Measurements from ENCODE around the gene VWC2.
"Not testable (repeated sequence)": the region's sequence is repeated elsewhere in the genome, so short reads cannot be mapped to it uniquely, and the experiment has no call there.

The VWC2 gene

DNA sequence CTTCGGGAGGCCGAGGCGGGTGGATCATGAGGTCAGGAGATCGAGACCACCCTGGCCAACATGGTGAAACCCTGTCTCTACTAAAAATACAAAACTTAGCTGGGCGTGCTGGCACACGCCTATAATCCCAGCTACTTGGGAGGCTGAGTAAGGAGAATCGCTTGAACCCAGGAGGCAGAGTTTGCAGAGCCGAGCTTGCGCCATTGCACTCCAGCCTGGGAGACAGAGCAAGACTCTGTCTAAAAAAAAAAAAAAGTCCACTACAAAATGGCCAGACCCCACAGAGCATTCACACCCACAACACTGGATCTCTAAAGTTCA is 78.1 kb downstream of the VWC2 start:
- DNase-seq (ENCODE audit: low read depth), result not testable (repeated sequence)

DNA sequence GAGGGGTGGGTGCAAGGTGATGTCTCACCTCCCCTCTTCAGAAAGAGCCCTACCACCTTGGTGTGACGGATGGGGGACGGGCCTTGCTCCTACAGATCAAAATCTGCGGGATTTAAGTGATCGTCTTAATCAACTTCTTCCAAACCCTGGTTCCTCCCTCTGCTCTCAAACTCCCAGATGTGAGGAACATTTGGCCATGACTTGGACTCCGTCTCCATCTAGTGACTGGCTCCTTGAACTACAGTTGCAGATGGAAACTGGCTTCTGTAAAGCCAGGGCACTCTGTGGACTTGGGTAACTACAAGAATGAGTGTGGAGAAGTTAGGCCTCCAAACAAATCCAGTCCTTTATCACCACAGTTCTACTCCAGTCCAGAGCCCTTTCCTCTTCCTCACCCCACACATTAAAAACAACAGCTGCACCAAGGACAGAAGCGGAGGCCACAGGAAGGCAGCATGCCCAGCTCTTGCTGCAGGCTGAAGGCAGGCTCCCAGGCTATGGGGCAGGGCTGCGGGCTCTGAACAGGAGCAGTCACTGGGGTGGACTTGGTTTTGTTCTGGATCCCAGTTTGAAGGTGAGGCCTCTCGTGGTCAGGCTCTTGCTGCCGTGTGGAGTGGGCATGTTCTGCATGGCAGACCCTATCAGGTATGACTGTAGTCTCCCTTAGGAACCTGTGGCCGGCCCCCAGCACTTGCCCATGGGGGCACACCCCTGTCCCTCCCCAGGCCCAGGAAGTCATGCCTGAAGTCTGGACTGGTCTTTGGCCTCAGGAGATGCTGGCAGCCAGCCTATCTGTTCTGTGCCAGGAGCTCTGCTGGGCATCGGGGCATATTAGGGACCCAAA is 79.4 kb downstream of the VWC2 start:
- DNase-seq (ENCODE audit: low read depth), result no peak

DNA sequence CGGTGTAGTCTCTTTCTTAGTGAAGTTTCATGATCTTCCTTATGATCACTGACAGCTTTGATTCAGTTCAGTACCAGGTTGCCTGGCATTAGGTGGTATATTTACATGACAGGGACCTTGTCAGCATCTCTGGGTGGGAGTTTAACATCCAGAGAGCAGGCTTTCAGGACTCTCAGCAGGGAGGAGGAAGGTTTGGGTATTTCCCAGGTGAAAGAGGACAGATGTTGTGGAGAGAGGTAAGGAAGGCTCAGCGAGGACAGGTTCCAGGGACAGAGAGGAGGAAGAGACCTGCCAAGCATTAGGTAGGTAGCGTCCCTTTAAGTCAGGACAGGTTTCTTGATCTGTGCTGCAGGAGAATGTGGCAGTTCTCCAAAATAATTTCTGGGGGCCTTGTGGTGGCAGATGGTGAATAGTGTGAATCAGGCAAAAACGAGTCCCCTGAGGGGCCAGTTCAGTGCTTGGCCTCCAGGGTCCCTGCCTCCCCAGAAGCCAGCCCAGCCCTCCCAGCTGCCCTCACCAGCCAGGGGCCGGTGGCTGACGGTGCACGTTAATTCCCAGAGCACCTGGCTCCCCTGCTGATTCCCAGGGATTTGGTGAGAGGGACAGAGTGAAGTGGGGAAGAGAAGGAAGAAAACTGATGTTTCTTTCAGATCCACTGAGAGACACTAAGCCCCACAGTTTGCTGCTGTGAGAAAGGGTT is 82.0 kb downstream of the VWC2 start:
- DNase-seq (ENCODE audit: low read depth), result no peak

DNA sequence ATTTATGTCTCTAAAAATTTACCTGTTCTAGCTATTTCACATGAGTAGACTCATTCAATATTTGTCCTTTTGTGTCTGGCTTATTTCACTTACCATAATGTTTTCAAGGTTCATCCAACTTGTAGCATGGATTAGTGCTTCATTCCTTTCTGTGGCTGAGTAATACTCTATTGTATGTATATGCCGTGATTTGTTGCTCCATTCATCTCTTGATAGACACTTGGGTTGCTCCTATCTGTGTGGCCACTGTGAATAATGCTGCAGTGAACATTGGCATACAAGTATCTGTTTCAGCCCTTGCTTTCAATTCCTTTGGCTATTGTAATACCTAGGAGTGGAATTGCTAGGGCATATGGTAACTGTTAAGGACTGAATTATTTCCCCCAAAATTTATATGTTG is 86.9 kb downstream of the VWC2 start:
- DNase-seq (ENCODE audit: low read depth), result no peak

DNA sequence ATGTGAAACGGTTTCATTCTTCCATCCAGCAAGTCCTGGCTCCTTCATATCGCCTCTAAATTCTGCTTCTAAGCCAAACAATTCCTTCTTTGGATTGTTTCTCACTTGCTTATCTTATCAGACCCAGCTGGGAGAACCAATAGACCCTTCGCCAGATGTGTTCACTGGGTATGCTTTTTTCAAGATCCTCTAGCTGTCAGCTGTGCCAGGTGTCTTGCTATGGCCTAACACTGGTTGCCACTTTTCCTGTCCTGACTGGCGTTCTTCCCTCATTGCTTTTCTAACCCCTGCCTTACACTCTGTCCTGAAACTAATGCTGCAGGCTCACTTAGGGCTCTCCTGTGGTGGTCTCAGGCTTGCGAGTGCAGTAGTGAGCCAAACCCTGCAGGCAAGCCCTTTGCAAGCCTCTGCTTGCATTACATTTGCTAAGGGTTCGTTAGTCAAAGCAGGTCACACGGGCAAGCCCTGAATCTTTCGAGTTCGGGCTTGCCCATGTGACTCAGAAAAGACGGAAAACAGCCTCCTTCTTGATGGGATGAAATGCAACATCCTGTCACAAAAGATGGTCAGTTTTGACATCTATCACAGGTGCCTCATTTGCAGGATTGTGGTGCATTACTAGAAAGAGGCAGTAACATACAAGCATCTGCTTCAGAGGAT is 92.8 kb downstream of the VWC2 start:
- DNase-seq (ENCODE audit: low read depth), result no peak

DNA sequence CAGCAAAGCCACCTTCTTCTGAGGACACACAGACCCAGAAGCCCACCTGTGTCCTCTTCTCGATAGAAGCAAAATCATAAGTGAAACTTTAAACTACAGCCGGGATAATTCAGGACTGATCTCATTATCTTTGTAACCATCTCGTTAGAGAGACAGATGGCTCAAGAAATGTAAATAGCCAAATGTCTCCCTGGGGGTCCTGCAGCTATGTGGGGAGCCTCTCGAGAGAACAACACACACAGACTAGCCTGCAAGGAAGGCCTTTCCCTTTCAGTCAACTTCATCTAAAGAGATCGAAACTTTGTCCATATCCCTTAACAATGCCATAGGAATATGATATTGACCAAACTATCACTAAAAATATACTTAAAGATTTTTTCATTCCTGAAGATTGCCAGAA is 93.5 kb downstream of the VWC2 start:
- no peak for DNase-seq (ENCODE audit: low read depth)

DNA sequence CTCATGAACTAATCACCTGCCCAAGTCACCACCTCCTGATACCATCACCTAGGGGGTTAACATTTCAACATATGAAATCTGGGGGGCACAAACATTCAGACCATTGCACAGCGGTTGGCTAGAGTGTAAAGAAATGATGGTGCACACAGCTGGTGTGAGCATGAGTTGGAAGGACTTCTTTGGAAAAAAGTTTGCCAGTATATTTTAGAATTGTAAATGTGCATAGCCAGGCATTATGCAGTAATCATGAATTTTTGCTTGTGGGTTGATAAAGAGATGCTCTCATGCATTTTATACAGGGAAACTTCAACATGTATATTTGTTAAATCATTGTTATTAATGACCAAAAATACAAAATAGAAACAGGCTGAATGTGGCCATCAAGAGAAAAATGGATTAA is 100.0 kb downstream of the VWC2 start:
- no peak for DNase-seq (ENCODE audit: low read depth)

DNA sequence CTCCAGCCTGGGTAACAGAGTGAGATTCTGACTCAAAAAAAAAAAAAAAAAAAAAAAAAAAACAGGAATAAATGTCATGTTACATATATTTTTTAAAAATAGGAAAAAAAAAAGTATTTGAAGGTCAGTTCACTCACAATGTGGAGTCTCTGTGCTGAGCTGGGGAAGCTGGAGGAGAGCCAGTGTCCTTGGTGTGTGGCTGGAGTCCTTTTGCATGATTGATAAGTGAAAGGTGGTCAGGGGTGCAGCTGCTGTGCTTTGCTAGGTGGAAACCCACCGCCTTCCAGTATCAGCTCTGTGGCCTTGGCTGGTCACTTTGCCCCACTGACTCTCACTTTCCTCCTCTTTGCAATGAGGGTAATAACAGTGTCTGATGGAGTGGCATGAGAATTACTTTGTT is 101.9 kb downstream of the VWC2 start:
- no peak for DNase-seq (ENCODE audit: low read depth)

DNA sequence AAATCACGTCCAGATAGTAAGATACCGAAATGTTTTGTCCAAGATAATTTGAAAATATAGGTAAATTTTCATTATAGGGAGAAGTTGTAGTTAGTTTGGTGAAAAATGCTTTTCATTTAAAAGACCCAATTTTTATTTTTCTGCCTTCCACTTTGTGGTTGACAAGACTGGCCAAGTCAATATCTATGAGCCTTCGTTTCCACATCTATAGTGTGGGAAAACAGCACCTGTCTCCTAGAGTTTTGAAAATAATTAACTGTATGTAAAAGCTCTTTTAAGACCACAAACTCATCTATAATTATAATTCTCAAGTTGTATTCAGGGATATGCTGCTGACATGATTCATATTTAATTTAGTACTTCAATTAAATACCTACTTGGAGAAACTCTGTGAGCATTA is 102.8 kb downstream of the VWC2 start:
- no peak for DNase-seq (ENCODE audit: low read depth)

DNA sequence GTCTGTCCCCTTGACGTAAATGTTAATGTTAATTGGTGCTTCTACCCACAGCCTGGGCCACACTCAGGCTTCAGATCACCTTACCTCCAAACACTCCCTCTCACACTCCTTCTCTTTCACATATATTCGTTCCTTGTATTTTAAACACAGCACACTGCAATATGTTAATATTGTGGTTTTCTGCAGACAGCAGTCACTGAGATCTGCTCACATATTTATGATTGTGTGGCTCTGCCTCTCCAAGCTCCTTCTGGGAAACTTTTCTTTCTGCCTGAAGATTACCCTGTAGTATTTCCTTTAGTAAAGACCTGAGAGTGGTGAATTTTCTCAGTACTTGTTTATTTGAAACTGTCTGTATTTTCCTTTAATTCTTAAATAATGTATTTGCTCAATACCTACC is 104.7 kb downstream of the VWC2 start:
- no peak for DNase-seq (ENCODE audit: low read depth)

DNA sequence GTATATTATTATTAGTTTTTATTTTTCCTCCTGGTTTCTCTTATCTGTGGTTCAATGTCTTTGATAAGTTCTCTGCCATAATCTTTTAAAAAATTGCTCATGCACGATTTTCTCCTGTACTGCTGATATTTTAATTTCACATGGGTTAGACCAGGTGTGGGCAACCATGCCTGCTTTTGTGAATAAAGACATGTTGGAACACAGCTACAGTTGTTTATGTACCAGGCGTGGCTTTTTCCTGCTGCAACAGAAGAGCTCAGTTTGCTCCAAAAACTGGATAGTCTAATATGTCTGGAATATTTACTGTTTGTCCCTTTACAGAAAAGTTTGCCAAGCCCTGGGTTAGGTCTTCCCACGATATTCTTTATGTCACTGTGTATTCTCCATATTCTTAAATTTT is 105.2 kb downstream of the VWC2 start:
- DNase-seq (ENCODE audit: low read depth), result no peak

DNA sequence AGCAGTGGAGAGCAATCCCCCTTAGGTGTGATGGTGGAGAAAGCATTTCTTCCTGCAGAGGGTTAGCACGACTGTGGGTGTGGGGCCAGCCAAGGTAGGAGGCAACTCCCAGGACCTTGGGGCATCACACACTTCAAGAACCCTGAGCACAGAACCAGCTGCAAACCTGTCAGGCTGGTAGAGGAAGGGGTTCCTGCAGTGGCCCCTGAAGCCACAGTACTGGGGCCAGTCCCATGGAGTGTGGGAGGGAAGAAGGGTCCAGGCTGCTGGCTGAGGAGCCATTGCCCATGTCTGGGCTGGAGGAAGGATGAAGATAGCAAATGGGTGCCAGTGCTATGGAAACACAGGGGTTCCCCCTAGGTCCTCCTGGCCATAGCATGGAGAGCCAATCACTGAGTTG is 110.5 kb downstream of the VWC2 start:
- DNase-seq (ENCODE audit: low read depth), result no peak

DNA sequence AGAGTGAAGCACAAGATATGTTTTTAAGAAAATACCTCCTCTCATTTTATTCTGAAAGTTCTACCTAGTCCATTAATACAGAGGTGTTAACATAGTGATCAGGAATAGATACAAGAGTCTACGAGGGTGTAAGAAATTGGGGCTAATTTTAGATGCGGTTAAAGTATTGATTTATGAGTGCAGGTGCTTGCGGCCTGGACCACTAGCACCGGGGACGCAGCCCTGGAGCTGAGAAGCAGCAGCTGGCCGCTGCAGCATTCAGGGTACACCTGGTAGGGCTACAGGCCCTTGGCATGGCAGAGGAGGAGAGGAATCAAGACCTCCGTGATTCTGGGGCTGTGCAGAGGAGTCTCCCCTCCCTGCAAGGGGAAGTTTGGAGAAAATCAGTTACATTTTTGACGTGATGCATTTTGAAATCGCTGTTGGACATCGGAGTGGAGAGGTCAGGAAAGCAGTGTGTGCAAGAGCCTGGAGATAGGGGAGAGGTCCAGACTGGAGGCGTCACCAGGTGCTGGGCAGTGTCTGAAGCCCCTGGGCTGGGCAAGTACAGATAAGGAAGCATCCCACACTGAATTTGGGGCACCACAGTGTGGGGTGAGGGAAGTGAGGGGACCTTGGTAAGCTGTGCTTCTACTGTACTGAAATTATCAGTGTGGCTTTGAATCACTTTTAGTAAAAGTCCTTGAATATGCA is 112.3 kb downstream of the VWC2 start:
- DNase-seq (ENCODE audit: low read depth), result no peak

DNA sequence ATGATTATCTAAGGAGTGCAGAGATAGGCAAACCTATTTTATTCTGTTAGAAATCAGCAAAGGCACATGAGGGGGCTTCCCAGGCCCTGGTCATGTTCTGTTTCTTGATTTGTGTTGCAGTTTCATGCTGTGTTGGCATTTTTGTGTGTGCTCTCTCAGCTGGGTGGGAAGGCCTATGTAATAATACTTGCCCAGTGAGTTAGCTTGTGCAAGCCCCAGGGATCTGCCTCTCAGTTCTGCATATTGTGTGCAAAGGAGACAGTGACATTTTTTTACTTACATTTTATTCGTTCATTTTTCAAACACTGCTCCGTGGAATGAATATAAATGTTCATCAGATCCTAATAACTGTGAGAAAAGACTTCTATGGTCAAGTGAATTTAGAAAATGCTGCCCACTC is 119.0 kb downstream of the VWC2 start:
- no peak for DNase-seq (ENCODE audit: low read depth)

DNA sequence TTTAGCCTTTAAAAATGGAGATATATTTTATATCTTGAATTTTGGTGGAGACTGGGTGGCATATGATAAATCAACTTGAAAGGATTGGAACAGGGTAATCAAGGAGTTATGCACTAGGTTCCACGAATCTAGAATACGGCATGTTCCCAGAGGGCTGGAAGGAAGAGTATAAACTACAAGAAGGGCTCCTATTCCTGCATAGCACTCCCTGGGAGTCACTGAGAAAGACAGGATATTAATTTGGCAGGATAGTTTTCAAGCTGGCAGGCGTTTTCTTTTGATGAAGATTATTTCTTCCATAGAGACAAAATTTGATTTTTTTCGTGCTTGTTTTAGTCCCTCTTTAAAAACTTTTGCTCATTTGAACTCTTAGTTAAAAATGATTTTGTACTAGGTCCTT is 119.7 kb downstream of the VWC2 start:
- DNase-seq (ENCODE audit: low read depth), result no peak

DNA sequence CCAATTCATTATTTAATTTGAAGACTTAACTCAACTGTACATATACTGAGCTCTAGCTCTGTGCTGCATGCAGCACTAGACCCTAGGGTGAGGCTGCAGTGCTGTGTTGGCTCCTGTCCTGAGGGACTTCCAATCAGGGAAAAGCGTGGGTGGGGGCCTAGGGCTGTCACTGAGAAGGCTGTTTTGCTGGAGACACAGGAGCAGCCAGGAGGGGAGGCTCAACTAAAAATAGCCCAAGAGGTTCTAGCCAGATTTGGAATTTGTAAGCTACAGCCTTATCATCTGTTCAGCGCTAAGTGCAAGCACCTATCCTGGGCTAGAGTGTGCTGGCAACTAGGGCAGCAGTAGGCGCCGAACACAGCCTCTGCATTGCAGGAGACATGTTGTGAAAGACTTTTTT is 121.1 kb downstream of the VWC2 start:
- no peak for DNase-seq (ENCODE audit: low read depth)

DNA sequence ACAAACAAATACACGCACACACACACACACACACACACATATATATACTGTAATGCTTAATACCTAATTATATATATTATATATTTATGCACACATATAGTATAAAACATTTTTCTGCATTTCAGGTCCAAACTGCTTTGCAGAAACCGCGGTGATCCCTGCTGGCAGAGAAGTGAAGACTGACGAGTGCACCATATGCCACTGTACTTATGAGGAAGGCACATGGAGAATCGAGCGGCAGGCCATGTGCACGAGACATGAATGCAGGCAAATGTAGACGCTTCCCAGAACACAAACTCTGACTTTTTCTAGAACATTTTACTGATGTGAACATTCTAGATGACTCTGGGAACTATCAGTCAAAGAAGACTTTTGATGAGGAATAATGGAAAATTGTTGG is 138.5 kb downstream of the VWC2 start:
- DNase-seq (ENCODE audit: low read depth), result no peak

DNA sequence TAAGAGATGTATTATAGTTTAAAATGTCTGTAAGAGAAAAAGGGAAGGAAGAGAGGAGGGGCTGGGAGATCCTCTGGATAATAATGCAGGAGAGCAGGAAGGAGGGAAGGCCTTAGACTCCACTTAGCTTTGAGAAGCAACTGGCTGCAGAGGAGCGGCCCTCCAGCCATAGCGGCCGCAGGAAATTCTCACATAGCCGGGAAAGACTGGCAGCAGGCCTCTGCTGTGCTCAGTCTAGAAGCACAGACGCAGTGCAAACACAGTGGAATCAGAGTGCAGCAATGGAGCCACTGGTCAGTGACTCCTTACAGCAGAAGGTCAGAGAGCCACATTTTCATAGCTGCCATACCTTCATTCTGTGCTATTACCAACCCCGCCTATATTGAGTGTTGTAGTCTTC is 153.3 kb downstream of the VWC2 start:
- DNase-seq (ENCODE audit: low read depth), result no peak

DNA sequence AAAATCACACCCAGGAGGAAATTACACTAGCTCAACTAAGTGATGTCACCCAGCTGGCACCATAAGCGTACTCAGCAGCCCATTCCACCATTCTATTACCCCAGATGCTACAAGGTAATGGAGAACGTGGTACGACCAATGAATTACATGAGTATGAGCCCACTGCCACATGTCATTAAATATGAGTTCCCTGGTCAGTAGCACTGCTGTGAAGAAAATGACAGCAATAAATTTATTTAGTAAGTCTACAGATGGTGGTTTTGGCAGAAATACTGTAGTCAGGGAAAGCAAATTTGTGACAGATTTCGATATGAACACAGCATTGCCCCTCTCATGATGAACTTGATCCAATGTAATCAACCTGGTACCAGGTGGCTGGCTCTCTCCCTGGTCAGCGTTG is 154.2 kb downstream of the VWC2 start:
- DNase-seq (ENCODE audit: low read depth), result no peak

DNA sequence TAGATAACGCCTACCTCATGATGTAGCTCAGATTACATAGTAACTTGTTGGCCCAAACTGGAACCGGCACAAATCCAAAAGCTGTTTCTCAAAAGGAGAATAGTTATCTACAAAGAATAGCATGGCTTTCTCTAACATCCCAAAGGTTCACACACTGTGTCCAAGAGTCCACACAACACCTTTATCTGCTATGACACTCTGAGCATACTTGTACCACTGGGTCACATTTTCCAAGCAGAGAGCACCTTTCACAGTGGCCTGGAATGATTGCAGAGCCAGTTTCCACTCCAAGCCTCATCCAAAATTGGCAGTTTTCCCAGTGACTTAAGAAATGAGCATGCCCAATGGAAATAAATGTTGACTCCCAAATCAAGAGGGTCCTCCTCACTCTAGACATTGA is 155.3 kb downstream of the VWC2 start:
- DNase-seq (ENCODE audit: low read depth), result no peak

DNA sequence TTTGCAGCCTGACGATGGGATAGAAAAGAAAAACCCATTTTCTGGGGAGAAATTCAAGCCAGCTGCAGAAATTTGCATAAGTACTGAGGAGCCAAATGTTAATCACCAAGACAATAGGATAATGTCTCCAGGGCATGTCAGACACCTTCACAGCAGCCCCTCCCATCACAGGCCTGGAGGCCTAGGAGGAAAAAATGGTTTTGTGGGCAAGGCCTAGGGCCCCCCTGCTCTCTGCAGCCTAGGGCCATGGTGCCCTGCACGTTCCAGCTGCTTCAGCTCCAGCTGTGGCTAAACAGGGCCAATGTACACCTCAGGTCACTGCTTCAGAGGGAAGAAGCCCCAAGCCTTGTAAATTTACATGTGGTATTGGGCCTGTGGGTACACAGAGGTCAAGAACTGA is 158.2 kb downstream of the VWC2 start:
- DNase-seq (ENCODE audit: low read depth), result no peak

DNA sequence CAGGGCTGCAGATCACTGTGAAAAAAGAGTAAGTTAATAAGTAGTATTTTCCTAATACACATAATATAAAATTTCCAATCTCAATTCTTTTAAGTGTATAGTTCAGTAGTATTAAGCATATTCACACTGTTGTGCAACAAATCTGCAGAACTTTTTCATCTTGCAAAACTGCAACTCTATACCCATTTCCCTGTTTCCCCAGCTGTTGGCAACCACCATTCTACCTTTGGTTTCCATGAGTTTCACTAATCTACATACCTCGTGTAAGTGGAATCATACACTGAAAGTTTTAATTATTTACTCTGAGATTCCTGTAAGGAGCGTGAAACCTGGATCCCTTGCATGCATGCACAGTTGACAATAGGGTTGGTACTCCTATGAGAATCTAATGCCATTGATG is 164.2 kb downstream of the VWC2 start:
- DNase-seq (ENCODE audit: low read depth), result no peak
